Stomach (tissue), 9 donors: ENCODE measurements around the gene KLF4. TPM values are rescaled to one million over a fixed set of nuclear protein-coding genes. Genes with fewer than 3 reads are reported as not detected.
A peak's percentile ranks its signal among the peaks of the same experiment; 100 is the strongest.
"Not testable (repeated sequence)": the region's sequence is repeated elsewhere in the genome, so short reads cannot be mapped to it uniquely, and the experiment has no call there.

ENCODE experiments used
- DNase-seq, 2 donors: peaks; one replicate each; pipeline versions ENCODE4 v3.0.0 to v3.0.0-alpha.2; 2013 to 2019
- H3K27ac ChIP-seq, 5 donors: fragments of 200-600 bp in 4 of 5; sonication (generic) in 4 of 5; one replicate each; pipeline ENCODE4 v1.5.1; 2013 to 2019; ENCODE audit warnings: mild to moderate bottlenecking in 1 of 5, moderate library complexity in 1 of 5
- H3K27me3 ChIP-seq, 3 donors: fragments of 200-600 bp; sonication (generic); one replicate each; pipeline ENCODE4 v1.5.1; 2017 to 2019; ENCODE audit warnings: mixed run types in 1 of 3
- H3K36me3 ChIP-seq, 4 donors: fragments of 200-600 bp; sonication (generic); 1 replicate in 3 of 4; 2 replicates in 1 of 4; pipeline ENCODE4 v1.5.1; 2016 to 2019
- H3K4me1 ChIP-seq, 4 donors: fragments of 200-600 bp; sonication (generic); one replicate each; pipeline ENCODE4 v1.5.1; 2016 to 2019
- H3K4me3 ChIP-seq, 4 donors: fragments of 200-600 bp; sonication (generic) in 3 of 4; one replicate each; pipeline ENCODE4 v1.5.1; 2016 to 2019; ENCODE audit warnings: mild to moderate bottlenecking in 1 of 4
- H3K9me3 ChIP-seq, 4 donors: fragments of 200-600 bp; sonication (generic); one replicate each; pipeline ENCODE4 v1.5.1; 2016 to 2019
- EP300 ChIP-seq: sonication (generic); formaldehyde crosslinking; IDR thresholded peaks from one replicate; pipeline ENCODE4 v1.6.1; 2017; ENCODE audit warnings: antibody characterized with exemption
- POLR2A ChIP-seq, 4 donors: fragments of 450-650 bp; IDR thresholded peaks; one replicate each; pipeline ENCODE4 v1.6.1; 2016; ENCODE audit warnings: antibody characterized with exemption in 4 of 4, control low read depth in 2 of 4, mild to moderate bottlenecking in 1 of 4, moderate library complexity in 1 of 4
- POLR2AphosphoS5 ChIP-seq, 3 donors: sonication (generic); formaldehyde crosslinking; IDR thresholded peaks; one replicate each; pipeline ENCODE4 v1.6.1; 2016; ENCODE audit warnings: antibody characterized with exemption in 3 of 3
- WGBS, 5 donors: extraction: QIAGEN DNeasy Blood & Tissue Kit in 3 of 5; methylation state at CpG; one replicate each; pipeline versions ENCODE4 v1.1.5 to v1.1.7; 2013 to 2018; 5-methylcytosine and 5-hydroxymethylcytosine counted together
- intact Hi-C: fragments of 100-400 bp; cut with DNase I; formaldehyde crosslinking; loops from one replicate; pipeline ENCODE4 v1.15.1; 2023; ENCODE audit warnings: low total_unique reads
- polyA plus RNA-seq, 3 donors: library from polyadenylated mRNA; stranded (reverse); fragments of 200-250 nt; gene quantifications; one replicate each; pipeline ENCODE4 v1.2.3, GENCODE V29; 2013
- total RNA-seq, 5 donors: library from RNA; depleted of rRNA; stranded (reverse); fragments of >200 nt; gene quantifications; one replicate each; pipeline versions ENCODE4 v1.1.0 to v1.2.3, GENCODE V29; 2014 to 2016
- TF ChIP-seq, protein P1 (sequence below), 7 experiments: fragments of 450-650 bp in 4 of 7; fragments of 200-600 bp in 3 of 7; sonication (generic) in 3 of 7; IDR thresholded peaks; one replicate each; pipeline ENCODE4 v1.5.1; 2016 to 2019; ENCODE audit warnings: antibody characterized with exemption in 7 of 7, control low read depth in 2 of 7, mild to moderate bottlenecking in 1 of 7
- donor health status: healthy with polysubstance abuse.
- donor health status: Bipolar disorder and iron deficiency.
- donor health status: healthy.

The KLF4 gene
- total and polyA plus RNA-seq, 8 donors, result 18.2 to 323 (median 56.8) TPM

DNA sequence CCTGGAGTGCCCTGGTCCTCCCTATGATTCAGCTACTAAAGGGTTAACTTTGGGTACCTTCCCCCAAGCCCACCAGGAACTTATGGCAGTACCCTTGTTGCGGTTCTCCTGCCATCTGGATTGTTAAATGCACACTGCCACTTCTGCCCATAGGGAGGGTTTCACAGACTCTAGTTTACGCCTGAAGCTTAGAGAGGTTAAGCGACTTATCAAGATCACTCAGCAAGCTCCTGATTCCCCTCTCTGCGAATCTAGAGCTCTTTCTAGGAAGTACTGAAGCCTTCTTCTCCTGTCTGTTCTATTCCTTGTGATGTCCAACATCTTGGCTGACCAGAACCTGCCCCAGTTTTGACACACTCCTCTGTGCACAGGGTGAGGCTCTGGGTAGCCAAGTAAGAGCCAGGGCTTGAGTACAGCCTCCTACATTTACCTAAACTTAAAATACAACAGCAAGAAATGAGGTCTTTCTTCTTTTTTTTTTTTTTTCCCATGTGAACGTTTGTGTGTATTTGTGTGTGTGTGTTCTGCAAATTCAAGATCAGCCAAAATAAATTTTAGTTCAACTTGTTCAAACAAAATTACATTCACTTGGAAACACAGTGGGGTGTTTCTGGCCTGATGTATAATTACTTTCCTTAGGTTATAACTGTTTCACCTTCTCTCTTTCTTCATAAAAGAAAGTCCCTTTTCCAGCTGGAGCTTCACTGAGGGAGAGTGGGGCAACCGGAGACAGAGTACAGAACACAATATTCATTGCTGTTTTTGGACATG, 28.7 kb upstream of the KLF4 start:
- 20 to 41% (median 25%) methylated on average over 6 of the region's 6 CpGs for WGBS, 5 donors
- TF ChIP-seq POLR2A (IDR thresholded peaks at IDR 0.05) (no peak), POLR2AphosphoS5 (IDR thresholded peaks at IDR 0.05) (no peak), EP300 (no peak)
- TF ChIP-seq, protein P1, sequence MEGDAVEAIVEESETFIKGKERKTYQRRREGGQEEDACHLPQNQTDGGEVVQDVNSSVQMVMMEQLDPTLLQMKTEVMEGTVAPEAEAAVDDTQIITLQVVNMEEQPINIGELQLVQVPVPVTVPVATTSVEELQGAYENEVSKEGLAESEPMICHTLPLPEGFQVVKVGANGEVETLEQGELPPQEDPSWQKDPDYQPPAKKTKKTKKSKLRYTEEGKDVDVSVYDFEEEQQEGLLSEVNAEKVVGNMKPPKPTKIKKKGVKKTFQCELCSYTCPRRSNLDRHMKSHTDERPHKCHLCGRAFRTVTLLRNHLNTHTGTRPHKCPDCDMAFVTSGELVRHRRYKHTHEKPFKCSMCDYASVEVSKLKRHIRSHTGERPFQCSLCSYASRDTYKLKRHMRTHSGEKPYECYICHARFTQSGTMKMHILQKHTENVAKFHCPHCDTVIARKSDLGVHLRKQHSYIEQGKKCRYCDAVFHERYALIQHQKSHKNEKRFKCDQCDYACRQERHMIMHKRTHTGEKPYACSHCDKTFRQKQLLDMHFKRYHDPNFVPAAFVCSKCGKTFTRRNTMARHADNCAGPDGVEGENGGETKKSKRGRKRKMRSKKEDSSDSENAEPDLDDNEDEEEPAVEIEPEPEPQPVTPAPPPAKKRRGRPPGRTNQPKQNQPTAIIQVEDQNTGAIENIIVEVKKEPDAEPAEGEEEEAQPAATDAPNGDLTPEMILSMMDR (IDR thresholded peaks at IDR 0.05), result no peak
- Histone ChIP-seq H3K27me3 (no peaks in the 10 kb centered on the region), H3K9me3 (no peaks in the 10 kb centered on the region), H3K4me1 (peaks cover 0 to 8% (median 6%) of the 10 kb centered on the region in 4 donors), H3K36me3 (no peaks in the 10 kb centered on the region), H3K4me3 (no peak overlapping the region), H3K27ac (no peak overlapping the region)
- DNase-seq, result no peak
- intact Hi-C loops, result no loop called here

DNA sequence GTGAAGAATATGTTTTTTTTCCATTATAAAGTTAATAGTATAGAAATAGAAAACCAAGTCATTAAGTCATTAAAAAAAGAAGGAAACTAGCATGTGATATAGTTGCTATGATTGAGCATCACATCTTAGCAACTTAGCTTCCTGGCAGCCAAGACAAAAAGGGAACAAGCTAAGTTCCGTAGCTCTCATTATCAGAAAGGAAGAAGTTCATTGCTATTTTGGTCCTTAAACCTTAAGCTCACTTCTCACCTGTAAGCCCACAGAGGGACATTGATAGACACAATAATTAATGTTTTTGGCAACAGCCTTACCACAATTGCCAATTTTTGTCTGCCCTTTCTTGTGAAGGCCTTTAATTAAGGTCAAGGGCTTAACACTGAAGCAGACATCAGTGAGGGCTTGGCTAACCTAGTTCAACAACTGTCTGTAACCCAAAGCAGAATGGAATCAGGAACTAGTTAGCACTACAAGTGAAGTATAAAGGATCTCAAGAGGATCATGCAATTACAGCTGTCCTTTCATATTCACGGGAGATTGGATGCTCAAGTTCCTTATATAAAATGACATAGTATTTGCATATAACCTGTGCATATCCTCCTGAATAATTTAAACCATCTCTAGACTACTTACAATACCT, 24.0 kb upstream of the KLF4 start:
- WGBS, 5 donors, result 67 to 82% (median 77%) methylated on average over 2 of the region's 2 CpGs
- H3K36me3 ChIP-seq, result no peaks in the 10 kb centered on the region
- no peak for TF ChIP-seq POLR2AphosphoS5 (IDR thresholded peaks at IDR 0.05)
- TF ChIP-seq POLR2A (IDR thresholded peaks at IDR 0.05), result no peak
- no peak for TF ChIP-seq EP300
- TF ChIP-seq, protein P1 (IDR thresholded peaks at IDR 0.05), result no peak
- peaks cover 0 to 8% (median 6%) of the 10 kb centered on the region in 4 donors for H3K4me1 ChIP-seq
- H3K4me3 ChIP-seq, result no peak overlapping the region
- no peak overlapping the region for H3K27ac ChIP-seq
- intact Hi-C loops, result no loop called here
- no peaks in the 10 kb centered on the region for H3K9me3 ChIP-seq
- no peak for DNase-seq
- no peaks in the 10 kb centered on the region for H3K27me3 ChIP-seq

- TF ChIP-seq, protein P1 (IDR thresholded peaks at IDR 0.05), result no peak
- TF ChIP-seq POLR2AphosphoS5 (IDR thresholded peaks at IDR 0.05), result peak in 2 of 3 donors; percentile 52 to 77
- no peak for TF ChIP-seq EP300
- no peak for TF ChIP-seq POLR2A (IDR thresholded peaks at IDR 0.05)
- intact Hi-C loops, result no loop called here
- WGBS, 5 donors, result 28 to 49% (median 43%) methylated on average over 7 of the region's 7 CpGs
Observed at GRCh38 chr9:107504585-107505455, 15.3 kb upstream of the KLF4 start.

DNA sequence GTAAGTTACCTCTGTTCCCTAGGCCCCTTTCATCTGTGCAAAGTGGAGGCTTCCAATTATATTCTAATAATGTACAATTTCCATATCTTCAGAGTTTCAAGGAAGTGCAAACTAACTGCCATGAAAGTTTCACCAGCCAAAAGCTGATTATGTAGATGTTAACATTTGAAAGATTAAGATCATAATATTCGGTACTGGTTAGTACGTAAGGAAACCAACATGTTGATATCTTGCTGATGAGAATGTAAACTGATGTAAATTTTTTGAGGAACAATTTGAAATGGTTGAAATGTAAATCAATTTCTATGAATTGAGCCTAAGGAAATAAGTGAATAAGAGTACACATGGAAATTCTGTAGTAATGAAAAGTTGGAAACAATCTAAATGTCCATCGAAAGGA, 12.9 kb upstream of the KLF4 start:
- intact Hi-C loops, result no loop called here

More at GRCh38 chr9:107504585-107505455, 15.3 kb upstream of the KLF4 start:
- H3K27me3 ChIP-seq, result no peaks in the 10 kb centered on the region
- peak overlapping the region; percentile 9 to 72 (median 63) for H3K27ac ChIP-seq
- H3K36me3 ChIP-seq, result no peaks in the 10 kb centered on the region
- H3K4me1 ChIP-seq, result peaks cover 16 to 23% (median 20%) of the 10 kb centered on the region in 4 donors
- peak; percentile 67 to 79 for DNase-seq
- H3K4me3 ChIP-seq, result no peak overlapping the region
- H3K9me3 ChIP-seq, result no peaks in the 10 kb centered on the region

GRCh38 chr9:107500421-107501200, 11.0 kb upstream of the KLF4 start:
- H3K4me3 ChIP-seq, intact Hi-C loops, H3K27ac ChIP-seq, H3K36me3 ChIP-seq, H3K9me3 ChIP-seq, DNase-seq, H3K27me3 ChIP-seq: not testable (repeated sequence)
- 91 to 96% (median 94%) methylated on average over 17 of the region's 17 CpGs for WGBS, 5 donors
- peaks cover 16 to 23% (median 20%) of the 10 kb centered on the region in 4 donors for H3K4me1 ChIP-seq

More for the DNA sequence above, 12.9 kb upstream of the KLF4 start:
- TF ChIP-seq POLR2AphosphoS5 (IDR thresholded peaks at IDR 0.05), result no peak
- TF ChIP-seq POLR2A (IDR thresholded peaks at IDR 0.05), result no peak
- no peak for TF ChIP-seq EP300
- TF ChIP-seq, protein P1 (IDR thresholded peaks at IDR 0.05), result no peak
- Histone ChIP-seq H3K27me3 (no peaks in the 10 kb centered on the region), H3K9me3 (no peaks in the 10 kb centered on the region), H3K4me1 (peaks cover 16 to 23% (median 20%) of the 10 kb centered on the region in 4 donors), H3K27ac (no peak overlapping the region), H3K36me3 (no peaks in the 10 kb centered on the region), H3K4me3 (no peak overlapping the region)
- WGBS, 5 donors, result 58 to 83% (median 65%) methylated on average over 3 of the region's 3 CpGs
- no peak for DNase-seq
